D721Med (cell line): ENCODE measurements around the gene LTB4R.
"Not testable (repeated sequence)": the region's sequence is repeated elsewhere in the genome, so short reads cannot be mapped to it uniquely, and the experiment has no call there.

ENCODE experiments used
- DNase-seq: peaks from one replicate; pipeline ENCODE4 v3.0.0; 2011; ENCODE audit warnings: low spot score; ENCODE audit not compliant: insufficient read length
- FAIRE-seq: peaks from 2 replicates; lab custom pipeline; 2011; peaks lifted over from hg19 to GRCh38; lab: Jason Lieb, UNC
- CTCF ChIP-seq: IDR thresholded peaks from 2 replicates; pipeline ENCODE4 v1.5.1; 2012; ENCODE audit warnings: mild to moderate bottlenecking, control low read depth; ENCODE audit not compliant: insufficient read depth; ENCODE audit errors: missing control alignments

Gene LTB4R

DNA sequence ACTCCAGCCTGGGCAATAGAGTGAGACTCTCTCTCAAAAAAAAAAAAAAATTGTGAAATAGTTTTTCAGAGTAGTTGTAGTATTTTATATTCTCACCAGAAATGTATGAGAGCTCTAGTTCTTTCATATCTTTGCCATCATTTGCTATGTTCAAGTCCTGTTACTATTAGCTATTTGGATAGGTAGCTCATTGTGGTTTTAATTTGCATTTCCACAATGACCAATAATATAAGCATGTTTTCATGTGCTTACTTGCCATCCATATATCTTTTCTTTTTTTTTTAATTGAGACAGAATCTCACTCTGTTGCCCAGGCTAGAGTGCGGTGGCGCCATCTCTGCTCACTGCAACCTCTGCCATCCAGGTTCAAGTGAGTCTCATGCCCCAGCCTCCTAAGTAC lies 36.9 kb downstream of the LTB4R start:
- no peak for TF ChIP-seq CTCF
- no peak for DNase-seq
- FAIRE-seq: no peak

DNA sequence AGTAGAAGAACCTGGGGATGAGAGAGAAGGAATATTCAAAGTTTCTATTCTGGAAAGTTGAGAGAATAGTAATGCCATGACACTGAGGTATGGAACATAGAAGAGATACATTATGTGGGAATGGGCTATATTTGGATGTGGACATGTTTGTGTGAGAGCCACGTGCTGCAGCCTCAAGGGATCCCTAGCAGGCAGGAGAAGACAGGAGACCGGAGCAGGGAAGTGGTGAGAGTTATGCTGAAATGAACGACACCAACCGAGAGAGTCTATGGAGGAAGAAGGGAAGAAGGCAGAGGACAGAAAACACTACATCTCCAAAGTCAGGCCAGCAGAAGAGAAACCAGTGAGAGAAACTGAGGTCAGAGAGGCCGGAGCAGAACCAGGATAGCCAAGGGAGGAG lies 38.4 kb downstream of the LTB4R start:
- DNase-seq (no peak), FAIRE-seq (no peak)
- no peak for TF ChIP-seq CTCF

DNA sequence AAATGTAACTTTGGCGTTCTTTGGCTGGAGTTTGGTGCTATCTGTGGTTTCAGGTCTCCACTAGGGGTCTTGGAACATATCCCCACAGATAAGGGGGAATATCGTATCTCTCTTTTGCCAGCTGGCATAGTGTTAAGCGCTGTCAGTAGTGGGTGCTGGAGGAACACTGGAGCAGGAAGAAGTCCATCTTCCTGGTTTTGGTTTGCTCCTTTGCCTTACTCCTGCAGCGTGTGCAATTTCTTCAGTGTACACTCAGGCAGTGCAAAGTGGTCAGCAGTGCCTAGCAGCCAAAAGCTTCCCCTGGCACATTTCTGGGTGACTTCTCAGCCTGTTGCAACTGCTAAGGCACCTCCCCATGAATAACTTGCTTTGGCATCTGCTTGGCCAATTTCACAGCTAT lies 40.2 kb downstream of the LTB4R start:
- no peak for TF ChIP-seq CTCF
- FAIRE-seq: no peak
- DNase-seq: no peak

GRCh38 chr14:24353559-24354481 lies 42.5 kb downstream of the LTB4R start:
- DNase-seq: no peak
- TF ChIP-seq CTCF: no peak
- no peak for FAIRE-seq

DNA sequence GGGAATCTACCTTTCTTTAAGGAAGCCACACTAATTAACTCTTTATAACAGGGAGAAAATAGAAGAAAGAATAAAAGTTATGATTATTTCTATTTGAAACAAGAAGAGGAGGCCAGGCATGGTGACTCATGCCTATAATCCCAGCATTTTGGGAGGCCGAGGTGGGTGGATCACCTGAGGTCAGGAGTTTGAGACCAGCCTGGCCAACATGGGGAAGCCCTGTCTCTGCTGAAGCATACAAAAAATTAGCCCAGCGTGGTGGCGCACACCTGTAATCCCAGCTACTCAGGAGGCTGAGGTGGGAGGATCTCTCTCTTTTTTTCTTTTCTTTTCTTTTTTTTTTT lies 43.2 kb downstream of the LTB4R start:
- not testable (repeated sequence) for FAIRE-seq, DNase-seq

DNA sequence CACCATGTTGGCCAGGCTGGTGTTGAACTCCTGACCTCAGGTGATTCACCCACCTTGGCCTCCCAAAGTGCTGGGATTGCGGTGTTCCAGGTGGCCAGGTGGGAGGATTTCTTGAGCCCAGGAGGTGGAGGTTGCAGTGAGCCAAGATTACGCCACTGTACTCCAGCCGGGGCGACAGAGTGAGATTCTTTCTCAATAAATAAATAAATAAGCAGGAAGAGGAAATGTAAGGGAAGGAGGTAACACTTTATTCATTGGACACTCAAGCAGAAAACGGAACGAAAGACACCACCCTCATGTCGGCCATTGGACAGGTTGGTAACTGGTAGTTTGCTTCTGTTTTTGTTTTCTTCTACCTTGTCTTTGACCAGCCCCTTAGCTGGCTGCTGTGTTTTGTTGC lies 43.7 kb downstream of the LTB4R start:
- no peak for TF ChIP-seq CTCF
- no peak for DNase-seq
- FAIRE-seq: no peak

GRCh38 chr14:24356208-24356607 lies 44.9 kb downstream of the LTB4R start:
- no peak for TF ChIP-seq CTCF
- DNase-seq (no peak), FAIRE-seq (no peak)

DNA sequence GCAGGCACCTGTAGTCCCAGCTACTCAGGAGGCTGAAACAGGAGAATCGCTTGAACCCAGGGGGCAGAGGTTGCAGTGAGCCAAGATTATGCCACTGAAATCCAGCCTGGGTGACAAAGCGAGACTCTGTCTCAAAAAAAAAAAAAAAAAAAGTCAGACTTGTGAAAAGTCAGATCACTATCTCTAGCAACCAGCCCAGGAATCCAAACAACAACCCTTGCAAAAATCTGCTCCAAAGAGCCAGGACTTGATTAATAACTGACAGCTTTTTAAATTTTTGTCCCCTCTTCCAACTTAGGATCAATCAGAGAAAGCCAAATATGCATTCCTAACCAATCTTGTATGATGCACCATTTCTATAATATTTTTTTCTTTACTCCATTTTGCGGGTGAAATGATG lies 49.0 kb downstream of the LTB4R start:
- TF ChIP-seq CTCF: no peak
- FAIRE-seq (no peak), DNase-seq (no peak)
